ENCODE results near the gene SHISA5. TPM values are rescaled to one million over a fixed set of nuclear protein-coding genes. Genes with fewer than 3 reads are reported as not detected.

The SHISA5 gene
- total and polyA plus RNA-seq, 2 experiments from 2014 or later, result 146 to 166 TPM

DNA sequence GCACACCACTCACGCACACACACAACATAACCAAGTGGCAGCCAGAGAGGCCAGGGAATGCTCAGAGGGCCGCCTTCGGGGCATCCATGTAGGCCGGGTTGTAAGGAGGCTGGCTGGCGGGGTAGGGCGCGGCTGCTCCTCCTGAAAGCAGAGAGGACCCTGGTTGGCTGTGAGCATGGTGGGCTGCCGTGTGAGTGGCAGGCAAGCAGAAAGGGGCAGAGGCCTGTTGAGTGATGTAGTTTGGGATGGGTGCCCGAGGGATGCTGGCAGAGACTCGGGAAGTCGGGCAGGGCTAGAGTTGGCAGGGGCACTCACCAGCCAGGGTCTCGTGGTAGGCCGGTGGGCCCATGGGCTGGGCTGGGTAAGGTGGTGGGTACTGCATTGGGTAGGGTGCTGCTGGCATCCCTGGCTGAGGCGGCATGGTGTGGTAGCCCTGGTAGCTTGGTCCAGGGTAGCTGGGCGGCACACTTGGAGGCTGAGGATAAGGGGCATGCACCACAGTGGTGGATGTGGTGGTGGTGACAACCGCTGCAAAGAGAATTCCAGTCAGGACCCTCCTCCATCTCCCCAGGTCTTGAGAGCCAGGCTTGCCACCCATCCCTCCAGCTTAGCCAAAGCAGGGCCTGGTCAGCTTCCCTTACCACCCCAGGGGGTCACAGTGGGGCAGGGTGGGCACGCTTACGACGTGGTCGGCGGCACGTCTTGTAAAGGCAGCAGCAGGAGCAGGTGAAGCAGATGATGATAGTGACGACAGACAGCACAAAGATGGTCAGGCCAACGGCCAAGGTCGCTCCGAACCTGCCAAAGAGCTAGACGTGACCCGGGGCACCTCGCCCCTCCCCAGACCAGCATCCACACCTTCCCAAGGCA, 34.7 kb downstream of the SHISA5 start:
- DNase-seq (ENCODE audit: low spot score) (no peak), ATAC-seq (no peak)
- H3K27me3 ChIP-seq (ENCODE audit: insufficient read depth), result no peaks in the 10 kb centered on the region
- peaks cover 38% of the 10 kb centered on the region for H3K36me3 Mint-ChIP-seq (ENCODE audit: low read depth)
- peaks cover 4% of the 10 kb centered on the region; the same call in 2 of the 3 replicates for H3K9me3 Mint-ChIP-seq
- H3K9me2 ChIP-seq (ENCODE audit: insufficient read depth), result no peaks in the 10 kb centered on the region
- H3K27me3 Mint-ChIP-seq (ENCODE audit: insufficient read depth, low read depth, poor library complexity), result peaks cover 21% of the 10 kb centered on the region
- peaks cover 37% of the 10 kb centered on the region for H3K4me1 Mint-ChIP-seq
- no peak overlapping the region for H3K4me3 ChIP-seq
- peaks cover 15% of the 10 kb centered on the region for H3F3A ChIP-seq (replicated peaks; ENCODE audit: low read depth)
- H3K36me3 ChIP-seq (ENCODE audit: insufficient read depth), result peaks cover 9% of the 10 kb centered on the region; the same call in 1 of the 2 replicates
- TF ChIP-seq, protein P1, sequence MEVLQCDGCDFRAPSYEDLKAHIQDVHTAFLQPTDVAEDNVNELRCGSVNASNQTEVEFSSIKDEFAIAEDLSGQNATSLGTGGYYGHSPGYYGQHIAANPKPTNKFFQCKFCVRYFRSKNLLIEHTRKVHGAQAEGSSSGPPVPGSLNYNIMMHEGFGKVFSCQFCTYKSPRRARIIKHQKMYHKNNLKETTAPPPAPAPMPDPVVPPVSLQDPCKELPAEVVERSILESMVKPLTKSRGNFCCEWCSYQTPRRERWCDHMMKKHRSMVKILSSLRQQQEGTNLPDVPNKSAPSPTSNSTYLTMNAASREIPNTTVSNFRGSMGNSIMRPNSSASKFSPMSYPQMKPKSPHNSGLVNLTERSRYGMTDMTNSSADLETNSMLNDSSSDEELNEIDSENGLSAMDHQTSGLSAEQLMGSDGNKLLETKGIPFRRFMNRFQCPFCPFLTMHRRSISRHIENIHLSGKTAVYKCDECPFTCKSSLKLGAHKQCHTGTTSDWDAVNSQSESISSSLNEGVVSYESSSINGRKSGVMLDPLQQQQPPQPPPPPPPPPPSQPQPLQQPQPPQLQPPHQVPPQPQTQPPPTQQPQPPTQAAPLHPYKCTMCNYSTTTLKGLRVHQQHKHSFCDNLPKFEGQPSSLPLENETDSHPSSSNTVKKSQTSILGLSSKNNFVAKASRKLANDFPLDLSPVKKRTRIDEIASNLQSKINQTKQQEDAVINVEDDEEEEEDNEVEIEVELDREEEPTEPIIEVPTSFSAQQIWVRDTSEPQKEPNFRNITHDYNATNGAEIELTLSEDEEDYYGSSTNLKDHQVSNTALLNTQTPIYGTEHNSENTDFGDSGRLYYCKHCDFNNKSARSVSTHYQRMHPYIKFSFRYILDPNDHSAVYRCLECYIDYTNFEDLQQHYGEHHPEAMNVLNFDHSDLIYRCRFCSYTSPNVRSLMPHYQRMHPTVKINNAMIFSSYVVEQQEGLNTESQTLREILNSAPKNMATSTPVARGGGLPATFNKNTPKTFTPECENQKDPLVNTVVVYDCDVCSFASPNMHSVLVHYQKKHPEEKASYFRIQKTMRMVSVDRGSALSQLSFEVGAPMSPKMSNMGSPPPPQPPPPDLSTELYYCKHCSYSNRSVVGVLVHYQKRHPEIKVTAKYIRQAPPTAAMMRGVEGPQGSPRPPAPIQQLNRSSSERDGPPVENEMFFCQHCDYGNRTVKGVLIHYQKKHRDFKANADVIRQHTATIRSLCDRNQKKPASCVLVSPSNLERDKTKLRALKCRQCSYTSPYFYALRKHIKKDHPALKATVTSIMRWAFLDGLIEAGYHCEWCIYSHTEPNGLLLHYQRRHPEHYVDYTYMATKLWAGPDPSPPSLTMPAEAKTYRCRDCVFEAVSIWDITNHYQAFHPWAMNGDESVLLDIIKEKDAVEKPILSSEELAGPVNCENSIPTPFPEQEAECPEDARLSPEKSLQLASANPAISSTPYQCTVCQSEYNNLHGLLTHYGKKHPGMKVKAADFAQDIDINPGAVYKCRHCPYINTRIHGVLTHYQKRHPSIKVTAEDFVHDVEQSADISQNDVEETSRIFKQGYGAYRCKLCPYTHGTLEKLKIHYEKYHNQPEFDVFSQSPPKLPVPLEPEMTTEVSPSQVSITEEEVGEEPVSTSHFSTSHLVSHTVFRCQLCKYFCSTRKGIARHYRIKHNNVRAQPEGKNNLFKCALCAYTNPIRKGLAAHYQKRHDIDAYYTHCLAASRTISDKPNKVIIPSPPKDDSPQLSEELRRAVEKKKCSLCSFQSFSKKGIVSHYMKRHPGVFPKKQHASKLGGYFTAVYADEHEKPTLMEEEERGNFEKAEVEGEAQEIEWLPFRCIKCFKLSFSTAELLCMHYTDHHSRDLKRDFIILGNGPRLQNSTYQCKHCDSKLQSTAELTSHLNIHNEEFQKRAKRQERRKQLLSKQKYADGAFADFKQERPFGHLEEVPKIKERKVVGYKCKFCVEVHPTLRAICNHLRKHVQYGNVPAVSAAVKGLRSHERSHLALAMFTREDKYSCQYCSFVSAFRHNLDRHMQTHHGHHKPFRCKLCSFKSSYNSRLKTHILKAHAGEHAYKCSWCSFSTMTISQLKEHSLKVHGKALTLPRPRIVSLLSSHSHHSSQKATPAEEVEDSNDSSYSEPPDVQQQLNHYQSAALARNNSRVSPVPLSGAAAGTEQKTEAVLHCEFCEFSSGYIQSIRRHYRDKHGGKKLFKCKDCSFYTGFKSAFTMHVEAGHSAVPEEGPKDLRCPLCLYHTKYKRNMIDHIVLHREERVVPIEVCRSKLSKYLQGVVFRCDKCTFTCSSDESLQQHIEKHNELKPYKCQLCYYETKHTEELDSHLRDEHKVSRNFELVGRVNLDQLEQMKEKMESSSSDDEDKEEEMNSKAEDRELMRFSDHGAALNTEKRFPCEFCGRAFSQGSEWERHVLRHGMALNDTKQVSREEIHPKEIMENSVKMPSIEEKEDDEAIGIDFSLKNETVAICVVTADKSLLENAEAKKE (CRISPR knock-in tag; IDR thresholded peaks at IDR 0.05), result no peak
- TF ChIP-seq EZH2phosphoT487 (IDR thresholded peaks at IDR 0.05; ENCODE audit: unreplicated experiment) (no peak), JUNB (IDR thresholded peaks at IDR 0.05; ENCODE audit: unreplicated experiment) (no peak), CREB1 (CRISPR knock-in tag; IDR thresholded peaks at IDR 0.05; ENCODE audit: low read depth) (no peak), EZH2 (IDR thresholded peaks at IDR 0.05; ENCODE audit: low read depth, unreplicated experiment) (no peak), NANOG (IDR thresholded peaks at IDR 0.05; ENCODE audit: borderline replicate concordance) (no peak)
- TF ChIP-seq, protein P2, sequence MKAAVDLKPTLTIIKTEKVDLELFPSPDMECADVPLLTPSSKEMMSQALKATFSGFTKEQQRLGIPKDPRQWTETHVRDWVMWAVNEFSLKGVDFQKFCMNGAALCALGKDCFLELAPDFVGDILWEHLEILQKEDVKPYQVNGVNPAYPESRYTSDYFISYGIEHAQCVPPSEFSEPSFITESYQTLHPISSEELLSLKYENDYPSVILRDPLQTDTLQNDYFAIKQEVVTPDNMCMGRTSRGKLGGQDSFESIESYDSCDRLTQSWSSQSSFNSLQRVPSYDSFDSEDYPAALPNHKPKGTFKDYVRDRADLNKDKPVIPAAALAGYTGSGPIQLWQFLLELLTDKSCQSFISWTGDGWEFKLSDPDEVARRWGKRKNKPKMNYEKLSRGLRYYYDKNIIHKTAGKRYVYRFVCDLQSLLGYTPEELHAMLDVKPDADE (IDR thresholded peaks at IDR 0.05), result no peak
- H3K79me2 ChIP-seq (replicated peaks; ENCODE audit: insufficient read depth), result peaks cover 24% of the 10 kb centered on the region
- 0 out of 2 replicates have a peak overlapping the region, but pooled peaks have one; percentile 36 for H3K27ac Mint-ChIP-seq
- H3K4me2 ChIP-seq, result no peak overlapping the region
- no peak overlapping the region for H3K4me3 Mint-ChIP-seq
- H4K20me1 ChIP-seq (replicated peaks; ENCODE audit: insufficient read depth), result no peaks in the 10 kb centered on the region
- H3K27ac ChIP-seq (ENCODE audit: low read depth), result no peak overlapping the region
- peaks cover 12% of the 10 kb centered on the region for H3K4me1 ChIP-seq (ENCODE audit: insufficient read depth)
- no peak overlapping the region for H2AFZ ChIP-seq

All from GM23338 (cell line).